Glutamatergic neuron (in vitro differentiated cells): ENCODE measurements around the gene SLC30A9. TPM values are rescaled to one million over a fixed set of nuclear protein-coding genes. Genes with fewer than 3 reads are reported as not detected.

ENCODE experiments used
- DNase-seq: peaks from one replicate; pipeline ENCODE4 v3.0.0; 2022
- H3K27ac Mint-ChIP-seq: one replicate; pipeline ENCODE4 v1.8.0; 2020; ENCODE audit warnings: mild to moderate bottlenecking, mixed read lengths, inconsistent platforms; ENCODE audit not compliant: unreplicated experiment
- H3K27me3 Mint-ChIP-seq: one replicate; pipeline ENCODE4 v1.8.0; 2020; ENCODE audit warnings: mild to moderate bottlenecking, moderate library complexity, mixed read lengths, inconsistent platforms; ENCODE audit not compliant: unreplicated experiment
- H3K36me3 Mint-ChIP-seq: one replicate; pipeline ENCODE4 v1.8.0; 2020; ENCODE audit warnings: mild to moderate bottlenecking, mixed read lengths, inconsistent platforms; ENCODE audit not compliant: unreplicated experiment
- H3K4me1 Mint-ChIP-seq: one replicate; pipeline ENCODE4 v1.8.0; 2020; ENCODE audit warnings: mild to moderate bottlenecking, low read depth, mixed read lengths, inconsistent platforms; ENCODE audit not compliant: unreplicated experiment
- H3K4me3 Mint-ChIP-seq: one replicate; pipeline ENCODE4 v1.8.0; 2020; ENCODE audit warnings: mild to moderate bottlenecking, mixed read lengths, inconsistent platforms; ENCODE audit not compliant: unreplicated experiment
- H3K9me3 Mint-ChIP-seq: one replicate; pipeline ENCODE4 v1.8.0; 2020; ENCODE audit warnings: mild to moderate bottlenecking, moderate library complexity, mixed read lengths, inconsistent platforms; ENCODE audit not compliant: unreplicated experiment
- total RNA-seq: library from RNA; stranded (reverse); fragmentation: NEBNext Ultra II Directional; extraction: Animal tissue kit (Norgen Biotek cat#: 25700); gene quantifications from one replicate; pipeline ENCODE4 v1.2.1, GENCODE V29; 2021; ENCODE audit not compliant: unreplicated experiment
- TF ChIP-seq, protein P1 (sequence below): fragments of 200-600 bp; sonication (generic); IDR thresholded peaks from one replicate; pipeline ENCODE4 v1.5.0; 2021; ENCODE audit not compliant: partially characterized antibody, unreplicated experiment

SLC30A9 gene
- total RNA-seq, 1 donor from 2014 or later = 70.2 TPM

- Mint-ChIP-seq H3K4me1 (no peaks in the 10 kb centered on the region), H3K27me3 (no peaks in the 10 kb centered on the region), H3K36me3 (no peaks in the 10 kb centered on the region), H3K27ac (no peak overlapping the region), H3K9me3 (no peaks in the 10 kb centered on the region), H3K4me3 (no peak overlapping the region)
- no peak for DNase-seq
- TF ChIP-seq, protein P1, sequence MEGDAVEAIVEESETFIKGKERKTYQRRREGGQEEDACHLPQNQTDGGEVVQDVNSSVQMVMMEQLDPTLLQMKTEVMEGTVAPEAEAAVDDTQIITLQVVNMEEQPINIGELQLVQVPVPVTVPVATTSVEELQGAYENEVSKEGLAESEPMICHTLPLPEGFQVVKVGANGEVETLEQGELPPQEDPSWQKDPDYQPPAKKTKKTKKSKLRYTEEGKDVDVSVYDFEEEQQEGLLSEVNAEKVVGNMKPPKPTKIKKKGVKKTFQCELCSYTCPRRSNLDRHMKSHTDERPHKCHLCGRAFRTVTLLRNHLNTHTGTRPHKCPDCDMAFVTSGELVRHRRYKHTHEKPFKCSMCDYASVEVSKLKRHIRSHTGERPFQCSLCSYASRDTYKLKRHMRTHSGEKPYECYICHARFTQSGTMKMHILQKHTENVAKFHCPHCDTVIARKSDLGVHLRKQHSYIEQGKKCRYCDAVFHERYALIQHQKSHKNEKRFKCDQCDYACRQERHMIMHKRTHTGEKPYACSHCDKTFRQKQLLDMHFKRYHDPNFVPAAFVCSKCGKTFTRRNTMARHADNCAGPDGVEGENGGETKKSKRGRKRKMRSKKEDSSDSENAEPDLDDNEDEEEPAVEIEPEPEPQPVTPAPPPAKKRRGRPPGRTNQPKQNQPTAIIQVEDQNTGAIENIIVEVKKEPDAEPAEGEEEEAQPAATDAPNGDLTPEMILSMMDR = no peak
Observed at GRCh38 chr4:41975341-41975740, 15.0 kb upstream of the SLC30A9 start.

DNA sequence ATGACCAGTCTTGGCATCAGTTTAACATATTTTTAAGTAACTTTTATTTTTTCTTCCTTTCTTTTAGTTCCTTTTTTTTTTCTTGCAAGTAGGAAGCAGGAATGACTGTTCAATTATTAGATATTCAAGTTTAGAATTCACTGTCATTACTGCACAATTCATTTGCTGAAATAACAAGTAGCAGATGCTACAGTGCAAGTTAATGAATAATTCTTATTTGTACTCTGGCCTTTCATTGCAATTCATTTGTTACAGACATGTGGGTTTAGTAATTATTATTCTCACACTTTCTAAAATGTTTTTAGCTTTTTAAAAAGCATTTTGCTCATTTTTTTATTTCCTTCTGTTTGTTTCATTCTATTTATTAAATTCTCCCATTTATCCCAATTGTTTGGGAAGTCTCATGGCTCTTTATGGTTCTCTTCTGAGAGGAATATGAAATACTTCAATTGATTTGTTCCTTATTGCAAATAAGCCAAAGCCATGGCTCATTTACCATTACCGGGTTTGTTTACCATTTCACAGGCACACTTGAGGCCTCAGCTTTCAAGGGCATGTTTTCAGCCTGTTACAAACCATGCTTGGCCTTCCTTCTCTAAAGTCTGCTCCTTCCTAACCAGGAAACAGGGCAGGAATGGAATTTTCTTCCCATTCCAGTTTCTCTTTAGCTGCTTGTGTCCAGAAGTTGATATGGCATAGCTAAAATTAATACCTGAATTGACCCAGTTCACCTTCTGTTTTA lies 13.4 kb upstream of the SLC30A9 start:
- no peak overlapping the region for H3K27ac Mint-ChIP-seq

DNA sequence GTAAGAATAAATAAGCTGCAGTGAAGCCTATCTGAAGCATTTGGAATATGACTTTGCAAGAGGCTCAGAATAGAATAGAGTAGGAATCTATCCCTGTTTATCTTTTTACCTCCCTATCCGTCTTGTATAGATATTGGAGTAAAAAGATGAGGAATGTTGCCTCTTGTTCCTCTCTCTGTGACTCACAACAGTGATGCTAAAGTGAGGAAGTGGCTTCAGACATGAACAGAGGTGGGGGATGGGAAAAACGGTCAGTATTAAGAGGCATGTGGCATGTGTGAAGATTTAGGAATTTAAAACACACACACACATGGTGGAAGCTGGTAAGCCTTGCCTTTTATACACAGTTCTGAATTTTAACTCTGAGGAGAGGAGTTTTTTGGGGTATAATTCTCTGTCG lies 12.6 kb upstream of the SLC30A9 start:
- H3K4me1 Mint-ChIP-seq = no peaks in the 10 kb centered on the region
- no peak for DNase-seq
- no peaks in the 10 kb centered on the region for H3K36me3 Mint-ChIP-seq
- H3K27ac Mint-ChIP-seq = no peak overlapping the region
- no peaks in the 10 kb centered on the region for H3K27me3 Mint-ChIP-seq
- H3K4me3 Mint-ChIP-seq = no peak overlapping the region
- H3K9me3 Mint-ChIP-seq = no peaks in the 10 kb centered on the region
- TF ChIP-seq, protein P1 = no peak

More for the DNA sequence above, 13.4 kb upstream of the SLC30A9 start:
- H3K9me3 Mint-ChIP-seq = no peaks in the 10 kb centered on the region
- no peaks in the 10 kb centered on the region for H3K27me3 Mint-ChIP-seq
- no peaks in the 10 kb centered on the region for H3K4me1 Mint-ChIP-seq
- TF ChIP-seq, protein P1 = no peak
- no peak overlapping the region for H3K4me3 Mint-ChIP-seq
- H3K36me3 Mint-ChIP-seq = no peaks in the 10 kb centered on the region
- no peak for DNase-seq

DNA sequence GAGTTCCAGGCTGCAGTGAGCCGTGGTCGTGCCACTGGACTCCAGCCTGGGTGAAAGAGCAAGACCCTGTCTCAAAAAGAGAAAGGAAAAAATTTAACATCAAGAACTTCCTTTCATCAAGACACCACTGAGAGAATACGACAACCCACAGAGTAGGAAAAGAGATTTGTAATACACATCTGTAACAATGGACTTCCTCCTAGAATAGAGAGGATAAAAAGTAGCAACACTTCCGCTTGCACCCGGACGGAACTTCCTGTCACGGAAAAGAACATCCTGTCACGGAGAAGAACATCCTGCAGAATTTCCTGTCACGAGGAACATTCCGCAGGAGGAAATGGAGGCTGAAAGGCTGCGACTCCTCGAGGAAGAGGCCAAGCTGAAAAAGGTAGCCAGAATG lies 8.9 kb upstream of the SLC30A9 start, which contains the start of gene DCAF4L1:
DCAF4L1 (plus strand) TSS at position 301 of the 400 bp plus-strand sequence; CDS start at position 338, 37 bp downstream.
- H3K9me3 Mint-ChIP-seq = no peaks in the 10 kb centered on the region
- TF ChIP-seq, protein P1 = no peak
- no peak within 1 kb of the TSS for H3K27ac Mint-ChIP-seq
- no peak for DNase-seq
- H3K4me3 Mint-ChIP-seq = no peak within 1 kb of the TSS
- no peaks in the 10 kb centered on the region for H3K27me3 Mint-ChIP-seq
- no peaks in the 10 kb centered on the region for H3K36me3 Mint-ChIP-seq
- H3K4me1 Mint-ChIP-seq = no peaks in the 10 kb centered on the region

DNA sequence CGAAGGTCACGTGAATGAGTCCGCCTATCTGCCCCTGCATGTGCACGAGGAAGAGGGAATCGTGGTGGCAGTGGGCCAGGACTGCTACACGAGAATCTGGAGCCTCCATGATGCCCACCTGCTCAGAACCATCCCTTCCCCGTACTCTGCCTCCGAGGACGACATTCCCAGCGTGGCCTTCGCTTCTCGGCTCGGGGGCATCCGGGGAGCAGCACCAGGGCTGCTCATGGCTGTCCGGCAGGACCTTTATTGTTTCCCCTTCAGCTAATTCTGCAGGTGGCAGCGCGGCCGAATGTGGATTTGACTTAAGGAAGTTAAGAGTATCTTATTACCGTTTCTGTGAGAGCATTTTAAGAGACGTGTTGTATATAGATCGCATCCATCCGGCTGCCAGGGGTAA lies 7.6 kb upstream of the SLC30A9 start:
- no peaks in the 10 kb centered on the region for H3K27me3 Mint-ChIP-seq
- TF ChIP-seq, protein P1 = no peak
- no peak for DNase-seq
- H3K36me3 Mint-ChIP-seq = no peaks in the 10 kb centered on the region
- H3K9me3 Mint-ChIP-seq = no peaks in the 10 kb centered on the region
- no peak overlapping the region for H3K27ac Mint-ChIP-seq
- H3K4me3 Mint-ChIP-seq = no peak overlapping the region
- H3K4me1 Mint-ChIP-seq = no peaks in the 10 kb centered on the region
